ENCODE data around the gene TECPR1. TPM values are rescaled to one million over a fixed set of nuclear protein-coding genes. Genes with fewer than 3 reads are reported as not detected.

TECPR1 gene
- total RNA-seq, 4 donors from 2014 or later = 16.0 to 59.6 (median 33.9) TPM

GRCh38 chr7:98165827-98166667, 86.0 kb downstream of the TECPR1 start:
- Histone ChIP-seq H3K4me3 (no peak overlapping the region), H3K36me3 (no peaks in the 10 kb centered on the region), H3K4me1 (peaks cover 19 to 20% of the 10 kb centered on the region in 2 donors), H3K27me3 (no peaks in the 10 kb centered on the region), H3K27ac (no peak overlapping the region), H3K9me3 (no peaks in the 10 kb centered on the region)
- intact Hi-C loops (cut with DNase I; ENCODE audit: low total_unique reads) (no loop called here), in situ Hi-C loops (cut with MboI; ENCODE audit: low sequenced_read_pairs in 4 of 4) (loop anchor here in 3 of 4 donors (5.0 to 25.0 kb wide), 3 partner anchors 64 to 154 kb away; no protein-coding TSS in a partner anchor)
- no peak for DNase-seq
- TF ChIP-seq CTCF (IDR thresholded peaks at IDR 0.05 in 4 of 5, conservative IDR thresholded peaks at IDR 0.05 in 1 of 5) = peak; percentile 22 to 62 (median 43)
- no peak for TF ChIP-seq POLR2A (IDR thresholded peaks at IDR 0.05)
- no peak for ATAC-seq

Other genes starting within 250 kb of the TECPR1 start
- gene LMTK2, start 145.4 kb downstream of the TECPR1 start, total RNA-seq = 10 to 100 TPM; 10.8 to 44.2 (median 17.7) TPM
- gene BHLHA15, start 40.8 kb downstream of the TECPR1 start, total RNA-seq = 1 to 10 TPM in 3 of 4 donors, not detected in 1; 1.6 to 2.1 (median 1.8) TPM
- 100 to 1,000 TPM in 3 of 4 donors, 10 to 100 TPM in 1; 60.5 to 180 (median 114) TPM for gene BRI3, start 29.5 kb upstream of the TECPR1 start, total RNA-seq
- gene BAIAP2L1, start 148.9 kb upstream of the TECPR1 start, total RNA-seq = 1 to 10 TPM in 2 of 4 donors, under 1 TPM in 2; 0.59 to 3.8 (median 1.2) TPM